NCI-H2081 (cell line): ENCODE results near the gene CHEK2.
A peak's percentile ranks its signal among the peaks of the same experiment; 100 is the strongest.
"Not testable (repeated sequence)": the region's sequence is repeated elsewhere in the genome, so short reads cannot be mapped to it uniquely, and the experiment has no call there.

ENCODE experiments used
- DNase-seq, 2 experiments: peaks; one replicate each; lab custom pipeline; 2025; lab: John Stamatoyannopoulos, UW

Gene CHEK2

GRCh38 chr22:28741200-28741784 lies 328 bp downstream of the CHEK2 start:
- no peak for DNase-seq

GRCh38 chr22:28738876-28739275 lies 2.7 kb downstream of the CHEK2 start:
- not testable (repeated sequence) for DNase-seq

GRCh38 chr22:28737701-28738100 lies 3.9 kb downstream of the CHEK2 start:
- no peak for DNase-seq

GRCh38 chr22:28736301-28737155 lies 5.1 kb downstream of the CHEK2 start:
- peak in 1 of 2 experiments; percentile 0 for DNase-seq

GRCh38 chr22:28734393-28734792 lies 7.2 kb downstream of the CHEK2 start:
- DNase-seq: no peak

GRCh38 chr22:28730179-28730578 lies 11.4 kb downstream of the CHEK2 start:
- DNase-seq: no peak

GRCh38 chr22:28728621-28729313 lies 12.9 kb downstream of the CHEK2 start:
- DNase-seq: no peak

- no peak for DNase-seq
These were observed 13.6 kb downstream of the CHEK2 start for GRCh38 chr22:28728002-28728401.

GRCh38 chr22:28718044-28718443 lies 23.6 kb downstream of the CHEK2 start:
- no peak for DNase-seq

- no peak for DNase-seq
These were observed 24.9 kb downstream of the CHEK2 start for GRCh38 chr22:28716686-28717085.

- DNase-seq: no peak
These were observed 26.0 kb downstream of the CHEK2 start for GRCh38 chr22:28715611-28716010.

GRCh38 chr22:28714043-28714628 lies 27.5 kb downstream of the CHEK2 start:
- no peak for DNase-seq

- no peak for DNase-seq
These were observed 29.5 kb downstream of the CHEK2 start for GRCh38 chr22:28711820-28712777.

GRCh38 chr22:28711341-28711740 lies 30.3 kb downstream of the CHEK2 start:
- no peak for DNase-seq

GRCh38 chr22:28710576-28711191 lies 30.9 kb downstream of the CHEK2 start:
- no peak for DNase-seq

GRCh38 chr22:28710107-28710506 lies 31.5 kb downstream of the CHEK2 start:
- no peak for DNase-seq

- no peak for DNase-seq
These were observed 34.8 kb downstream of the CHEK2 start for GRCh38 chr22:28706845-28707244.

GRCh38 chr22:28703436-28703835 lies 38.2 kb downstream of the CHEK2 start:
- no peak for DNase-seq

- DNase-seq: no peak
These were observed 38.7 kb downstream of the CHEK2 start for GRCh38 chr22:28702891-28703290.

GRCh38 chr22:28693041-28693760 lies 48.4 kb downstream of the CHEK2 start:
- DNase-seq: not testable (repeated sequence)
